ENCODE measurements around the gene SNTG2.

DNA sequence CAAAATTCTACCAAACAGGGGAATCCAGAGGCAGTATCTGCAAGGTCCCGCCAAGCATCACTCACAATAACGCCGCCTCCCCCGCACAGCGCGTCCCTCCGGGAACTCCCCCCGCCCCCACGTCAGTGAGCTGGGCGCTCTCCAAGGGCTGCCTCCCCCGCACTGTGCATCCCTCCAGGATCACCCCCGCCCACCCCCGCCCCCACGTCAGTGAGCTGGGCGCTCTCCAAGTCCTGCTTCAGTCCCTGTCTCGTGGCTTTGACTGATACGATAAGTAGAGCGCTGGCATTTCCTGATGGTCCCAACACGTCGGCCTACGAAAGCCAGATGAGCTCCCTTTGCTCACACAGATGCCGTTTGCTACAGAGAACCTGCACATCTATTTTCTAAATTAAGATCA lies 331.9 kb downstream of the SNTG2 start:
- TF ChIP-seq EZH2 (IDR thresholded peaks at IDR 0.05) (no peak), POLR2AphosphoS5 (IDR thresholded peaks at IDR 0.05; ENCODE audit: borderline replicate concordance, low read depth, low read length) (no peak), FOXP2 (optimal IDR thresholded peaks at IDR 0.05; ENCODE audit: control extremely low read depth, extremely low read length, insufficient read depth) (no peak)
